Astrocyte of the cerebellum (primary cell): ENCODE data around the gene PAX5.

Experiments
- DNase-seq: peaks from one replicate; pipeline ENCODE4 v3.0.0-alpha.2; 2011; ENCODE audit warnings: low read depth
- H3K4me3 ChIP-seq: 2 replicates; pipeline ENCODE4 v1.5.1; 2011; ENCODE audit warnings: mild to moderate bottlenecking, low read depth, low read length, moderate library complexity
- CTCF ChIP-seq: IDR thresholded peaks from 2 replicates; pipeline ENCODE4 v1.5.1; 2012; ENCODE audit warnings: low read length, low read depth, moderate library complexity, mild to moderate bottlenecking; ENCODE audit errors: missing control alignments
- in situ Hi-C: cut with HindIII; loops from 2 replicates; pipeline ENCODE4 v1.10.0; 2017; ENCODE audit warnings: low sequenced_read_pairs

PAX5 gene

DNA sequence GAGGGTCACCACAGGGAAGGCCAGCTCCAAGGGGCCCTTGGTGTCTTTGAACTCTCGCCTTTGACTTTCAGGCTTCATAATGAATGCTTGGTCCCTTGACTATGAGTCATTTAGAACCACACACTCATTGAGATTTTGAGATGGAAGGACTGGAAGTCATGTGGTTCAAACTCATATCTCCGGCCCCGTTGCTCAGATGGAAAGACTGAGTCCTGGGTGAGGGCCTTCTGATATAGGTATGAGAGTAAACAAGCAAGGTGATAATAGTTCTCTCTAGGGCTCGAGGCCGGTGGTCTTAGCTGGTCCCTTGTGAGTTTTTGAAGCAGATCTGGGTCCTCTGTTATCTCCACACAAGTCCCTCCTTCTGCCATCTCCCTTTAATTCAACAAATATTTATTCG is 210.6 kb downstream of the PAX5 start:
- no peak overlapping the region for H3K4me3 ChIP-seq
- DNase-seq = no peak
- TF ChIP-seq CTCF = no peak
- in situ Hi-C loops = no loop called here

DNA sequence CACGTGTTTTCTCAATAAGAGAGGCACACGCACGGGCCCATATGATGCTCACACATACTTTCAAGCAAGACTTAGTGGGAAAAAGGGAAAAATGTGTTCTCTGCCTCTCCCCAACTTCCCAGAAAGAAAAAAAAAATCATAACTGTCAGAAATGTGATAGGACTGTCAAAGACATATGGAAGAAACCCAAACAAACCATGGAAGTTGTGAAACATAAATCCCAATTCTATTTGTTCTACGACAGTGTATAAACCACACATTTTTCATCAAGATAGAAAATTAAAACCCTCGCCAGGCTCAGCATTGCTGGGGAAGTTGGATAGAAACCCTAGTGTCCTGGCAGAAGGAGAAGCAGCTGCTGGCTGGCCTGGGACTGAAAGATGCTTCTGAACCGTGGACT is 211.9 kb downstream of the PAX5 start:
- in situ Hi-C loops = no loop called here
- H3K4me3 ChIP-seq = no peak overlapping the region
- no peak for DNase-seq
- no peak for TF ChIP-seq CTCF

- TF ChIP-seq CTCF = no peak
- in situ Hi-C loops = no loop called here
- no peak overlapping the region for H3K4me3 ChIP-seq
- DNase-seq = no peak
Measured at GRCh38 chr9:36820392-36820861, 213.6 kb downstream of the PAX5 start.

DNA sequence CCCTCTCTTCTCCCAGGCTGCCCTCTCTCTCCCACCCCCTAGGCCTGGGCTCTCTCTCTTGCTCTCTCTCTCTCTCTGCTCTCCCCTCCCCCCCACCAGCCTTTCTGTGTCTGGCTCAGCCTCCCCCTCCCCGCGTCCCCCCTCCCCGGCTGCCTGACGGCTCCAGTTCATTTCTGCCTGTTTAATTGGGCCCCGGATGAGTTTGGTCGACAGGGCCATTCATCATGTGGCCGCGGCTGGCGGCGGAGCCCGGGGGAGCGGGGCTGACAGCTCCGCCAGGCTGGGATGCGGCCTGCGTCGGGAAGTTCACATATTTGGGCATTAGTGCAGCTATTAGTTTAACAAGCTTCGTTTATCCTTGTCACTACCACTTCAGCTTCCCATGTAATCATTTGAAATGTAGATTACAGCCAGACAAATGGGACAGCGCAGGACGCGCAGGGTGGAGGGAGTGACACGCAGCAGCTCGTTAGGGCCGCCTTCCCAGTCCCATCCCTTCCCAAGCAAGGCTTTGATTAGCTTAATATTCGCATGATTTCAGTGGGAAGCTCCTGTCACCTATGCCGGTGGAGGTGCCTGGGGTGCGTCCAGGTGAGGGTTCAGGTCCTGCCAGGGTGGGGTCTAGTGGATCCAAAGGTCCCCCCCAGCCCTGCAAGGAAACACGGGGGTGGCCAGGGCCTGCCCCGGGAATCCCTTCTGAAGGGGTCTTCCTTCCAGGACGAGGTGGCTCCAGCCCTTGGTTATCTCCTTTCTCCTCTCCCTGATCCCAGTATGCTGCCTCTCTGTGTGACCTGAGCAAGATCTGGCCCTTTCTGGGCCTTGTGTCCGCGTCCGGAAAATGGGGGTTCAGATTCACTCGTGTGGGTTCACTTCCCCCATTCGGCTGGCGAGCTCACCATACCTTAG is 214.8 kb downstream of the PAX5 start:
- no peak for TF ChIP-seq CTCF
- in situ Hi-C loops = no loop called here
- no peak for DNase-seq
- H3K4me3 ChIP-seq = no peak overlapping the region

DNA sequence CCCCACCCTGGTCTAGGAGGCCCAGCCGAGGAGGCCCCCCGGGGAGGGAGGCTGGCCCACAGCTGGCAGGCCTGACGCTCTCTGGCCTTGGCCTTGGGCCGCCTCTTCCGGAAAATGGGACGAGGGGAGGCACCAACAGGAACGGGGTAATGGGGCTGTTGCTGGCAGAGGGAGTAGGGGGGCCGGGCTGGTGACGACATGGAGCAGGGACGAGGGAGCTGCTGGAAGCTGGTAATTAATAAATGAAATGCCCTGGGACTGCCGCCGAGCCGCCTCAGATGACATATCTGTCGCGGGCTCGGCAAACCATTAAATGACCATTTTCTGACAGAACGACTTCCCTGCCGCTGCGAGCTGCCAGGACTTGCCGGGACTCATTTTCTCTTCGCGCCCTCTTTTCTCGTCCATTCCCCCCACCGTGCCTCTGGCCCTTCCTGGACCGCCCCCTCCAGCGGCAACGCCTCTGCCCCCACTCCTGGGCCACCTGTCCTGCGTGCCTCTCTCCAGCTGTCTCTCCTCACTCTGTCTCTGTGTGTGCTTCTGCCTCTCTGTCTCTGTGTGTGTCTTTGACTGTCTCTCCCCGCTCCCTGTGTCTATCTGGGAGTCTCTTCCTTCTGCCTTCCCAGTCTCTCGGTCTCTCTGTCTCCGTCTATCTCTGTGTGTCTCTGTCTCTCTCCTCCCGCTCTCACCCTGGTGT is 215.7 kb downstream of the PAX5 start:
- DNase-seq = no peak
- TF ChIP-seq CTCF = no peak
- in situ Hi-C loops = no loop called here
- H3K4me3 ChIP-seq = no peak overlapping the region

DNA sequence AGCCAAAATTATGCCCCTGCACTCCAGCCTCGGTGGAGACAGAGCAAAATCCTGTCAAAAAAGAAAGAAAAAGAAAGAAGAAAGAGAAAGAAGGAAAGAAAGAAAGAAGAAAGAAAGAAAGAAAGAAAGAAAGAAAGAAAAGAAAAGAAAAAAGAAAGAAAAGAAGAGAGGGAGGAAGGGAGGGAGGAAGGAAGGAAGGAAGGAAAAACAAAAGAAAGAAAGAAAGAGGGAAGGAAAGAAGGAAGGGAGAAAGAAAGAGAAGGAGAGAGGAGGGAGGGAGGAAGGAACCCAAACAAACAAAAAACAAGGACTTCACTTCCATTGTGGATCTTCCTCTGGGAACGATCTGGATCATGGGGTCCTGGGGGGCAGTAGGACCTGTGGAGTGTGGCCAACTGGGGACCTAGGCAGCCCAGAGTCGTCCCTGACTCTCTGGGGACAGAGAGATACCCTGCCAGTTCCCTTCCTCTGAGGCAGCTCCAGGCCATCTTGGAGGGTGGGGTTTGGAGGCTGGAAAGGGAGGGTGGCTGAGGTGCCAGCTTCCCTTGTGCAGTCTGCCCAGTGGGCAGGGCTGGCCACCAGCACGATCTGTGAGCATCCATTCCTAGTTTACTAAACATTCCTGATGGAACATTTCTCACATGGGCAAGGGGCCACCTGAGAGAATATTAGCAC is 216.8 kb downstream of the PAX5 start:
- TF ChIP-seq CTCF = no peak
- H3K4me3 ChIP-seq = no peak overlapping the region
- no peak for DNase-seq
- in situ Hi-C loops = no loop called here
